HCT116 (cell line): ENCODE results near the gene PTBP1. TPM values are rescaled to one million over a fixed set of nuclear protein-coding genes. Genes with fewer than 3 reads are reported as not detected.
A peak's percentile ranks its signal among the peaks of the same experiment; 100 is the strongest.

Source experiments
- ATAC-seq: fragments of 200-7000 bp; cut with Tn5 transposase; 2 replicates; pipeline ENCODE4 v1.9.1; 2020; ENCODE audit warnings: mild to moderate bottlenecking, moderate library complexity
- Bru-seq: library from RNA; stranded (reverse); fragments of 400-500 nt; gene quantifications from one replicate; lab custom pipeline; 2021; lab: Mats Ljungman, UMichigan
- BruChase-seq, 2 experiments: library from RNA; stranded (reverse); fragments of 400-500 nt; gene quantifications; one replicate each; lab custom pipeline; 2021; lab: Mats Ljungman, UMichigan
- BruUV-seq: library from RNA; stranded (reverse); fragments of 400-500 nt; replicated peaks from 2 replicates; lab custom pipeline; 2021; lab: Mats Ljungman, UMichigan
- CTCF ChIA-PET: fragments of 300-600 bp; sonication (Branson Sonifier 250); formaldehyde crosslinking; loops from one replicate; lab custom pipeline; 2021; ENCODE audit warnings: antibody characterized with exemption; lab: Charles Lee
- POLR2A ChIA-PET: fragments of 300-600, 350-600 bp; sonication (Branson Sonifier 250); formaldehyde crosslinking; loops from one replicate; lab custom pipeline; 2021; ENCODE audit warnings: antibody characterized with exemption; lab: Charles Lee
- RAD21 ChIA-PET, 2 experiments: fragments of 300-600 bp; sonication (Branson Sonifier 250); formaldehyde crosslinking; loops; one replicate each; lab custom pipeline; 2023; ENCODE audit warnings: low total read pairs in 2 of 2; ENCODE audit not compliant: uncharacterized antibody in 2 of 2, unreplicated experiment in 2 of 2, low non-redundant PET in 1 of 2; lab: Charles Lee
- DNase-seq: peaks from one replicate; pipeline ENCODE4 v3.0.0-alpha.2; 2010; ENCODE audit warnings: low read depth, low spot score
- H2AFZ ChIP-seq: fragments of 200-600 bp; shearing (Covaris generic), sonication (generic); 2 replicates; pipeline ENCODE4 v1.6.1; 2017; ENCODE audit warnings: low read depth, mixed run types, mixed read lengths, antibody characterized with exemption, low read length; ENCODE audit not compliant: poor library complexity, severe bottlenecking
- H3K27ac ChIP-seq: 2 replicates; pipeline ENCODE4 v1.5.1; 2012; ENCODE audit warnings: low read depth, low read length
- H3K27me3 ChIP-seq: fragments of 200-600 bp; sonication (generic); 2 replicates; pipeline ENCODE4 v1.6.1; 2016; ENCODE audit warnings: mixed run types, low read length, mixed read lengths; ENCODE audit not compliant: insufficient read depth
- H3K36me3 ChIP-seq, 2 experiments: fragments of 200-500 bp in 1 of 2; fragments of 200-600 bp in 1 of 2; sonication (Bioruptor generic) in 1 of 2; sonication (generic) in 1 of 2; 2 replicates each; pipeline versions ENCODE4 v1.5.1 to v1.6.1; 2014 to 2016; ENCODE audit warnings: low read length in 2 of 2, inconsistent platforms in 1 of 2, mixed read lengths in 1 of 2, mixed run types in 1 of 2; ENCODE audit not compliant: insufficient read depth in 2 of 2, control insufficient read depth in 1 of 2
- H3K4me1 ChIP-seq, 2 experiments: fragments of 200-600 bp in 1 of 2; sonication (generic) in 1 of 2; 2 replicates each; pipeline versions ENCODE4 v1.5.1 to v1.6.1; 2012 to 2017; ENCODE audit warnings: low read length in 2 of 2, inconsistent platforms in 1 of 2, mild to moderate bottlenecking in 1 of 2, mixed read lengths in 1 of 2, mixed run types in 1 of 2, moderate library complexity in 1 of 2; ENCODE audit not compliant: insufficient read depth in 2 of 2, control insufficient read depth in 1 of 2
- H3K4me2 ChIP-seq: fragments of 200-600 bp; sonication (generic); 2 replicates; pipeline ENCODE4 v1.6.1; 2017; ENCODE audit warnings: mixed run types, low read length, mixed read lengths
- H3K4me3 ChIP-seq, 2 experiments: fragments of 200-600 bp in 1 of 2; sonication (generic) in 1 of 2; replicated peaks in 1 of 2; 2 replicates each; pipeline ENCODE4 v1.5.1; 2011 to 2016; ENCODE audit warnings: low read length in 2 of 2, control low read depth in 1 of 2, low read depth in 1 of 2, mild to moderate bottlenecking in 1 of 2, mixed read lengths in 1 of 2, mixed run types in 1 of 2
- H3K79me2 ChIP-seq: fragments of 200-600 bp; sonication (generic); 2 replicates; pipeline ENCODE4 v1.6.1; 2017; ENCODE audit warnings: mild to moderate bottlenecking, mixed run types, low read length, moderate library complexity, mixed read lengths; ENCODE audit not compliant: insufficient read depth
- H3K9ac ChIP-seq: fragments of 200-600 bp; sonication (generic); 2 replicates; pipeline ENCODE4 v1.6.1; 2016; ENCODE audit warnings: low read length, mixed read lengths
- H3K9me2 ChIP-seq: fragments of 200-600 bp; sonication (generic), shearing (Covaris generic); 2 replicates; pipeline ENCODE4 v1.6.1; 2017; ENCODE audit warnings: mixed run types, mild to moderate bottlenecking, moderate library complexity; ENCODE audit not compliant: insufficient read depth
- H3K9me3 ChIP-seq, 2 experiments: fragments of 200-500 bp in 1 of 2; fragments of 200-600 bp in 1 of 2; sonication (Bioruptor generic) in 1 of 2; sonication (generic) in 1 of 2; 2 replicates each; pipeline ENCODE4 v1.6.1; 2014 to 2017; ENCODE audit warnings: low read length in 2 of 2, mixed read lengths in 2 of 2, inconsistent platforms in 1 of 2, low read depth in 1 of 2, mild to moderate bottlenecking in 1 of 2, mixed run types in 1 of 2, moderate library complexity in 1 of 2; ENCODE audit not compliant: control insufficient read depth in 1 of 2, insufficient read depth in 1 of 2
- H4K20me1 ChIP-seq: fragments of 200-600 bp; sonication (generic), shearing (Covaris generic); 2 replicates; pipeline ENCODE4 v1.6.1; 2017; ENCODE audit warnings: mixed run types, mild to moderate bottlenecking, moderate library complexity; ENCODE audit not compliant: insufficient read depth
- CBX3 ChIP-seq: IDR thresholded peaks from 2 replicates; pipeline ENCODE4 v1.6.1; 2012; ENCODE audit warnings: low read depth
- EGR1 ChIP-seq: IDR thresholded peaks from 2 replicates; pipeline ENCODE4 v1.6.1; 2012; ENCODE audit warnings: low read depth
- ELF1 ChIP-seq: IDR thresholded peaks from 2 replicates; pipeline ENCODE4 v1.6.1; 2012; ENCODE audit warnings: low read depth, borderline replicate concordance
- EZH2 ChIP-seq: fragments of 200-600 bp; sonication (generic); IDR thresholded peaks from 2 replicates; pipeline ENCODE4 v1.6.1; 2017; ENCODE audit warnings: antibody characterized with exemption, mixed run types
- EZH2phosphoT487 ChIP-seq: fragments of 200-600 bp; IDR thresholded peaks from 2 replicates; pipeline ENCODE4 v1.6.1; 2018; ENCODE audit warnings: antibody characterized with exemption, borderline replicate concordance
- FOSL1 ChIP-seq: IDR thresholded peaks from 2 replicates; pipeline ENCODE4 v1.6.1; 2012; ENCODE audit warnings: low read depth
- POLR2A ChIP-seq: IDR thresholded peaks from 2 replicates; pipeline ENCODE4 v1.7.0; 2011; ENCODE audit warnings: borderline replicate concordance; ENCODE audit not compliant: insufficient read depth, insufficient read length; ENCODE audit errors: extremely low read depth
- POLR2AphosphoS5 ChIP-seq: IDR thresholded peaks from 2 replicates; pipeline ENCODE4 v1.6.1; 2011; ENCODE audit warnings: mild to moderate bottlenecking, low read depth, low read length, moderate library complexity
- RAD21 ChIP-seq: IDR thresholded peaks from 2 replicates; pipeline ENCODE4 v1.6.1; 2012; ENCODE audit warnings: low read depth, mild to moderate bottlenecking
- SIN3A ChIP-seq: IDR thresholded peaks from 2 replicates; pipeline ENCODE4 v1.6.1; 2012; ENCODE audit warnings: low read depth
- SP1 ChIP-seq: IDR thresholded peaks from 2 replicates; pipeline ENCODE4 v1.6.1; 2012; ENCODE audit warnings: low read depth
- SRF ChIP-seq: IDR thresholded peaks from 2 replicates; pipeline ENCODE4 v1.6.1; 2012; ENCODE audit warnings: low read depth
- YY1 ChIP-seq: IDR thresholded peaks from 2 replicates; pipeline ENCODE4 v1.6.1; 2011; ENCODE audit warnings: low read length, low read depth, moderate library complexity, mild to moderate bottlenecking; ENCODE audit not compliant: insufficient replicate concordance; ENCODE audit errors: extremely low read depth
- ZFX ChIP-seq: fragments of 450-650 bp; IDR thresholded peaks from 2 replicates; pipeline ENCODE4 v1.6.1; 2017
- intact Hi-C: fragments of 100-400 bp; cut with micrococcal nuclease; formaldehyde crosslinking; loops from 2 replicates; pipeline ENCODE4 v1.10.0; 2022
- long read RNA-seq: library from polyadenylated mRNA; unstranded; transcript quantifications from one replicate; pipeline ENCODE4 v2.0.0, GENCODE V29; 2021; ENCODE audit not compliant: unreplicated experiment
- polyA plus RNA-seq: library from polyadenylated mRNA; unstranded; fragments of >200 nt; gene quantifications from 2 replicates; pipeline ENCODE4 v1.2.1, GENCODE V29; 2012; ENCODE audit warnings: missing spikeins
- total RNA-seq: library from RNA; stranded (reverse); gene quantifications from one replicate; pipeline ENCODE4 v1.2.1, GENCODE V29; 2021; ENCODE audit not compliant: unreplicated experiment
- TF ChIP-seq, protein P1 (sequence below): IDR thresholded peaks from 2 replicates; pipeline ENCODE4 v1.6.1; 2012
- TF ChIP-seq, protein P2 (sequence below): IDR thresholded peaks from 2 replicates; pipeline ENCODE4 v1.6.1; 2012
- TF ChIP-seq, protein P3 (sequence below): IDR thresholded peaks from 2 replicates; pipeline ENCODE4 v1.6.1; 2012; ENCODE audit warnings: low read depth
- TF ChIP-seq, protein P4 (sequence below): IDR thresholded peaks from 2 replicates; pipeline ENCODE4 v1.6.1; 2011; ENCODE audit warnings: mild to moderate bottlenecking, low read length, moderate library complexity; ENCODE audit not compliant: insufficient replicate concordance; ENCODE audit errors: extremely low read depth

The PTBP1 gene
- total RNA-seq (676 TPM), Bru-seq, nascent RNA (percentile 95 among the genes with signal in this experiment), BruChase-seq, experiment 1, labeled RNA remaining after a 6-hour chase (percentile 99 among the genes with signal in this experiment), BruChase-seq, experiment 2, labeled RNA remaining after a 2-hour chase (percentile 98 among the genes with signal in this experiment)
- polyA plus RNA-seq, result 538 and 711 TPM in 2 replicates
- long read RNA-seq, transcript PTBP1-203 (15 exons, 3,598 nt), result major isoform, 132 of 723 reads
- long read RNA-seq, transcript PTBP1-201 (14 exons, 3,155 nt), result minor isoform, 53 of 723 reads
- long read RNA-seq, transcript PTBP1-206 (4 exons, 1,217 nt), result minor isoform, 8 of 723 reads
- long read RNA-seq, partial matches to known transcripts, result 494 of 723 reads
- long read RNA-seq, other reads (novel, unspliced or antisense), result 34 of 723 reads

DNA sequence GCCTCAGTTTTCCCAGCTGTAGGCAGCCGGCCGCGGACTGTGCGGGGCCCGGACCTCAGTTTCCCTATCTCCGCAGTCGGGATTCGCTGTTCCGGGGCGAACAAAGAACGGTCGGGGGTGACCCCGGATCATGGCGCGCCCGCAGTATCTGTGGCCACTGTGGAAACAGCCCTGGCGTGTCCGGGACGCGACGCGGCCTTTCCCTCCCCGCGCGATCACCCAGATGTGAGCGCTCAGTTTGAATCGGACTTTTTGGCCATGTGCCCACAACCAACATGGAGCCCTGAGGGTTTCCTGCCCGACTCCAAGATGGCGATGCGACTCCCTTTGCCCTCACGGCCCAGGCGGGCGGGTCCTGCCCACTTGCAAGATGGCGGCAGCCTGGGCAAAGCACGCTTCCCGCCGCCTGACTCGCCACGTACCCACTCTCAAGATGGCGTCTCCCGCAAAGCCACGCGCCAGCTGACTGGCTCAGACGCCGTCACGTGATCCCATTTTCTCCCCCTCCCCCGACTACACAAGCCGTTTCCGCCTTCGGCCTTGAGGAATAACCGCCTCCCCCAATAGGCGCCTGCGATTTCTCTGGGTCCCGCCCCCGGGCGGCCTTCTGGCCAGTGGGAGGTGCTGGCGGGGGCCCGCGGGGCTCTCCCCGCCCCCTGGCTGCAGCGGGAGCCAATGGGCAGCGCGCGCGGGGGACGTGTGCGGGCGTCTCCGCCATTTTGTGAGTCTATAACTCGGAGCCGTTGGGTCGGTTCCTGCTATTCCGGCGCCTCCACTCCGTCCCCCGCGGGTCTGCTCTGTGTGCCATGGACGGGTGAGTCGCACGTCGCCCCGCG, at the start of gene PTBP1:
Gene PTBP1, plus strand, starts transcription at position 761 of the 836 bp plus-strand sequence. Its CDS starts 46 bp downstream, at position 807.
- RAD21 ChIA-PET, result no interaction called here
- peak within 1 kb of the TSS; percentile 96 for H3K27ac ChIP-seq
- DNase-seq, result peak; percentile 100
- peaks cover 17 to 36% of the 10 kb centered on the region in 2 experiments for H3K4me1 ChIP-seq
- CTCF ChIA-PET, result no interaction called here
- peak within 1 kb of the TSS; percentile 95 for H3K4me2 ChIP-seq
- H3K9me3 ChIP-seq, result no peaks in the 10 kb centered on the region
- peak within 1 kb of the TSS; percentile 68 for H2AFZ ChIP-seq
- peaks cover 14 to 36% of the 10 kb centered on the region in 2 experiments; a peak in 3 of 4 replicates for H3K36me3 ChIP-seq
- H3K9me2 ChIP-seq, result no peaks in the 10 kb centered on the region
- no TSS peak for BruUV-seq
- H3K4me3 ChIP-seq, result peak within 1 kb of the TSS; percentile 83 to 88
- H3K9ac ChIP-seq, result peak within 1 kb of the TSS; percentile 92
- no peaks in the 10 kb centered on the region for H3K27me3 ChIP-seq
- intact Hi-C loops, result loop anchor here (1.0 to 10.0 kb wide), 3 partner anchors 134 to 448 kb away; partner anchors contain the start of genes ATP5F1D, MIDN, RNF126 and RNU6-2
- POLR2A ChIA-PET, result interaction anchor here (0.6 to 1.3 kb wide), 6 partner anchors 12 to 180 kb away, joined by 3 to 5 read pairs (median 4); no protein-coding TSS in a partner anchor
- peak; percentile 86 for ATAC-seq
- H4K20me1 ChIP-seq, result peaks cover 33% of the 10 kb centered on the region; the same call in 1 of the 2 replicates
- H3K79me2 ChIP-seq, result peaks cover 41% of the 10 kb centered on the region
- TF ChIP-seq, protein P1, sequence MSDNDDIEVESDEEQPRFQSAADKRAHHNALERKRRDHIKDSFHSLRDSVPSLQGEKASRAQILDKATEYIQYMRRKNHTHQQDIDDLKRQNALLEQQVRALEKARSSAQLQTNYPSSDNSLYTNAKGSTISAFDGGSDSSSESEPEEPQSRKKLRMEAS, result peak; percentile 97
- TF ChIP-seq, protein P2, sequence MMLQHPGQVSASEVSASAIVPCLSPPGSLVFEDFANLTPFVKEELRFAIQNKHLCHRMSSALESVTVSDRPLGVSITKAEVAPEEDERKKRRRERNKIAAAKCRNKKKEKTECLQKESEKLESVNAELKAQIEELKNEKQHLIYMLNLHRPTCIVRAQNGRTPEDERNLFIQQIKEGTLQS, result no peak
- TF ChIP-seq, protein P3, sequence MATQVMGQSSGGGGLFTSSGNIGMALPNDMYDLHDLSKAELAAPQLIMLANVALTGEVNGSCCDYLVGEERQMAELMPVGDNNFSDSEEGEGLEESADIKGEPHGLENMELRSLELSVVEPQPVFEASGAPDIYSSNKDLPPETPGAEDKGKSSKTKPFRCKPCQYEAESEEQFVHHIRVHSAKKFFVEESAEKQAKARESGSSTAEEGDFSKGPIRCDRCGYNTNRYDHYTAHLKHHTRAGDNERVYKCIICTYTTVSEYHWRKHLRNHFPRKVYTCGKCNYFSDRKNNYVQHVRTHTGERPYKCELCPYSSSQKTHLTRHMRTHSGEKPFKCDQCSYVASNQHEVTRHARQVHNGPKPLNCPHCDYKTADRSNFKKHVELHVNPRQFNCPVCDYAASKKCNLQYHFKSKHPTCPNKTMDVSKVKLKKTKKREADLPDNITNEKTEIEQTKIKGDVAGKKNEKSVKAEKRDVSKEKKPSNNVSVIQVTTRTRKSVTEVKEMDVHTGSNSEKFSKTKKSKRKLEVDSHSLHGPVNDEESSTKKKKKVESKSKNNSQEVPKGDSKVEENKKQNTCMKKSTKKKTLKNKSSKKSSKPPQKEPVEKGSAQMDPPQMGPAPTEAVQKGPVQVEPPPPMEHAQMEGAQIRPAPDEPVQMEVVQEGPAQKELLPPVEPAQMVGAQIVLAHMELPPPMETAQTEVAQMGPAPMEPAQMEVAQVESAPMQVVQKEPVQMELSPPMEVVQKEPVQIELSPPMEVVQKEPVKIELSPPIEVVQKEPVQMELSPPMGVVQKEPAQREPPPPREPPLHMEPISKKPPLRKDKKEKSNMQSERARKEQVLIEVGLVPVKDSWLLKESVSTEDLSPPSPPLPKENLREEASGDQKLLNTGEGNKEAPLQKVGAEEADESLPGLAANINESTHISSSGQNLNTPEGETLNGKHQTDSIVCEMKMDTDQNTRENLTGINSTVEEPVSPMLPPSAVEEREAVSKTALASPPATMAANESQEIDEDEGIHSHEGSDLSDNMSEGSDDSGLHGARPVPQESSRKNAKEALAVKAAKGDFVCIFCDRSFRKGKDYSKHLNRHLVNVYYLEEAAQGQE, result no peak
- no peak for TF ChIP-seq FOSL1
- TF ChIP-seq SIN3A, result peak; percentile 40; the same call in 1 of the 2 replicates
- peak; percentile 97 for TF ChIP-seq EGR1
- TF ChIP-seq SRF, result no peak
- TF ChIP-seq RAD21, result no peak
- no peak for TF ChIP-seq CBX3
- TF ChIP-seq ELF1, result no peak; the same call in 1 of the 2 replicates
- TF ChIP-seq ZFX, result no peak
- no peak for TF ChIP-seq EZH2
- peak; percentile 96 for TF ChIP-seq SP1
- TF ChIP-seq, protein P4, sequence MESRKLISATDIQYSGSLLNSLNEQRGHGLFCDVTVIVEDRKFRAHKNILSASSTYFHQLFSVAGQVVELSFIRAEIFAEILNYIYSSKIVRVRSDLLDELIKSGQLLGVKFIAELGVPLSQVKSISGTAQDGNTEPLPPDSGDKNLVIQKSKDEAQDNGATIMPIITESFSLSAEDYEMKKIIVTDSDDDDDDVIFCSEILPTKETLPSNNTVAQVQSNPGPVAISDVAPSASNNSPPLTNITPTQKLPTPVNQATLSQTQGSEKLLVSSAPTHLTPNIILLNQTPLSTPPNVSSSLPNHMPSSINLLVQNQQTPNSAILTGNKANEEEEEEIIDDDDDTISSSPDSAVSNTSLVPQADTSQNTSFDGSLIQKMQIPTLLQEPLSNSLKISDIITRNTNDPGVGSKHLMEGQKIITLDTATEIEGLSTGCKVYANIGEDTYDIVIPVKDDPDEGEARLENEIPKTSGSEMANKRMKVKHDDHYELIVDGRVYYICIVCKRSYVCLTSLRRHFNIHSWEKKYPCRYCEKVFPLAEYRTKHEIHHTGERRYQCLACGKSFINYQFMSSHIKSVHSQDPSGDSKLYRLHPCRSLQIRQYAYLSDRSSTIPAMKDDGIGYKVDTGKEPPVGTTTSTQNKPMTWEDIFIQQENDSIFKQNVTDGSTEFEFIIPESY, result no peak
- peak; percentile 99 for TF ChIP-seq YY1
- peak; percentile 61 for TF ChIP-seq POLR2A
- TF ChIP-seq EZH2phosphoT487, result no peak
- peak; percentile 92 for TF ChIP-seq POLR2AphosphoS5
